GM12864 (cell line): ENCODE measurements around the gene PRDM2.

ENCODE experiments used
- DNase-seq: peaks from one replicate; pipeline ENCODE4 v3.0.0-alpha.2; 2011; ENCODE audit warnings: low read depth
- H3K4me3 ChIP-seq: 2 replicates; pipeline ENCODE4 v1.5.1; 2011; ENCODE audit warnings: mild to moderate bottlenecking, low read depth, low read length, control low read depth
- CTCF ChIP-seq: IDR thresholded peaks from 2 replicates; pipeline ENCODE4 v1.5.1; 2011; ENCODE audit warnings: low read depth, mild to moderate bottlenecking, moderate library complexity, low read length, control low read depth, inconsistent platforms; ENCODE audit errors: missing control alignments

PRDM2 gene

DNA sequence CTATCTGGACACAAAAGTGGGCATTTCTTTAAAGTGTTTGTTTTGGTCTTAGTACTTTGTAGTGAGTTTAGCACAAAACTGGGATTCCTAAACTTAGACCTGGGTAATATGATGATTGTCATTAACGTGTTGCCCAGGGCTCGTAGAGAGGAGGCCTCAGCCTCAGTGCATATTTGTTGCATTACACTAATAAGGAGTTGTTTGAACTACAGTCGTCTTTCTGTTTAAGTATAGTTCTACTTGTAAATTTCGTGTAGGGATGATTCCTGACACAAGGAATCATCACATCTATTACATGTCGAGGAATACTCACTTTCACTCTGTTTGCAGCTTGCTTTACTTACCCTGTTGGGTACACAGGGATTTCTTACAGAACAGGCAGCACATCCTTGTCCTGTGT lies 85.0 kb downstream of the PRDM2 start:
- no peak overlapping the region for H3K4me3 ChIP-seq
- no peak for TF ChIP-seq CTCF
- no peak for DNase-seq

DNA sequence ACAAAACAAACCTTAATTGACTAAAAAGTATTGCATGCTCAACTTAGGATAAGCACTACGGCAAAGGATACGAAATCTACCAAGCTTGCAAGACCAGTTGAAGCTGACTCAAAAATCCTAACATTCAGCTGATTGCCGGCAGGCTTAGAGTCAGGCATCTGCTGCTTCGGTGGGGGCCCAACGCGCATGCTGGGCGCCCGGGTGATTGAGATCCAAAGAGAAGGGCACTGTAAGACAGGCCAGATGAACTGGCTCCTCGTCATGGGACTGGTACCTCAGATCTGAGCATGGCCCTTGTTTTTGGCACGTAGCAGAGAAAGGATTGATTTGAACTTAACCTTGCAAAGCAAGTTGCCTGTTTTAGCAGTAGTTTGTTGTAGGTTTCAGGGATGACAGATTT lies 86.6 kb downstream of the PRDM2 start:
- no peak overlapping the region for H3K4me3 ChIP-seq
- TF ChIP-seq CTCF: no peak

DNA sequence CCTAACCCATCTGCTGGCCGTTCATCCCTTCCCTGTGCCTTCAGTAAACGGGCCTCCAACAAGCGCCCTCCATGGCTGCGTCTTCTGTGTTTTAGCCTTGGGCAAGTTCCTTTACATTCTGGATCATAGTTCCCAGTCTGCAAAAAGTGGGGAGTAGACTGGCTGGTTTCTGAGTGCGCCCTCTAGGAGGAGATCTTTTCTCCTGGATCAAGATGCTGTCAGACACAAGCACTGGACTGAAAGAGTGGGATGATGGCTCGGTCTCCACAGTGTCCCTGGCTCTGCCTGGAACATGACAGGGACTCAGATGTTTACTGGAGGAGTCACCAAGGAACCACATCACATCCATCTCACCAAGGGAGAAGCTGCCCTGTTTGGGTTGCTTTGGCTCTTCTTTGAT lies 88.8 kb downstream of the PRDM2 start:
- no peak for DNase-seq
- no peak overlapping the region for H3K4me3 ChIP-seq
- no peak for TF ChIP-seq CTCF

More for the DNA sequence above, 86.6 kb downstream of the PRDM2 start:
- DNase-seq: no peak

DNA sequence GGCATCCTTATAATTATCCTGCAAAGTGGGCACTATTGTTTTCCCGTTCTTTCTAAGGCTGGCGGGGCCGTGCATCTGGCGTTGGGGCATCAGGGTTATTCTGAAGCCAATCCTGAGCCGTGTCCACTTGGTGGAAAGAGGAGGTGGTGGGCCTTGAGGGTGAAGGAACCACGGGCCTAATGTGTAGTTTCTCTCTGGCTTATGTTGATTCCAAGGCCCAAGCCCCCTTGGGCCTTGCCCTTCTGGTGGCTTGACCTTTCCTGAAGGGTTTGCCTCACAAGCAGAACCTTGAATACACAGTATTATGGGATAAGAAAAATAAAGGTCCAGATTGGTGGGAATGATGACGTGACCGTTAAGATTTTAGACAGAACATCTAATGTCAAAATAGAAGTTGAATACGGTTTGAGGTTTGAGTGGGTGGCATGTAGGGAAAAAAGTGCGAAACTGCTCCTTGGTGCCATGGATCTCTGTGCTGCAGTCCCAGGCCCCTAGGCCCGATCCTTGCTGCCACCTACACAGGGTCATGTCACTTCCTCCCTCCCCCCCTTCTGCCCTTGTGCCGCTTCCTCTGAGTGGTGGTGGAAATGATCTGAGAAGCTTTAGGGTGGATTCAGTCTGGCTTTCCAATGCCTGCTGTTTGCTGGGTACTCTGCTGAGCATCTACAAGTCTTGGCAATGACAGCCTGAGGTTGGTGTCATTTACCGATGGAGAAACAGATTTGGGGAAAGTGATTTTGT lies 90.5 kb downstream of the PRDM2 start:
- no peak overlapping the region for H3K4me3 ChIP-seq
- TF ChIP-seq CTCF: no peak

DNA sequence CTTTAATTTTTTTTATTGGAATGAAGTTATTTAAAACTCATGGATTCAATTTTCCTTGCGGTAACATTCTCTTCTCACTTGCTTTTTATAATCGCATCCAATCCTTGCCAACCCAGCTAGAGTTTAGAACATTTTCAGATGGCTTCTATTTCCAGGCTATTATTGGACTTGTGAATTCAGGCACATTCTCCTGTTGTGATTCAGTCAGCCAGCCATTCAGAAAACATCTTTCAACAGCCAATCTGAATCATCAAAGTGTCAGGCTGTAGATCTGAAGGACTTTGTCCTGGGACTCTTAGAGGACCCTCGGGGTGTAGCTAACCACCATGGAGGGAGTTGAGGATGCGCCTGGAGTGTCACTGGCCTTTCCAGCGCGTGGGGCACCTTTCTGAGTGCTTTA lies 92.4 kb downstream of the PRDM2 start:
- no peak overlapping the region for H3K4me3 ChIP-seq
- no peak for DNase-seq
- no peak for TF ChIP-seq CTCF

More for the DNA sequence above, 90.5 kb downstream of the PRDM2 start:
- no peak for DNase-seq

GRCh38 chr1:13793088-13793730 lies 93.2 kb downstream of the PRDM2 start:
- no peak for TF ChIP-seq CTCF
- H3K4me3 ChIP-seq: no peak overlapping the region
- DNase-seq: no peak
